K562 (cell line): ENCODE measurements around the gene ITM2B. TPM values are rescaled to one million over a fixed set of nuclear protein-coding genes. Genes with fewer than 3 reads are reported as not detected.

Experiments
- BCOR ChIP-seq: fragments of 450-650 bp; IDR thresholded peaks from 2 replicates; pipeline ENCODE4 v1.6.1; 2016
- BRF1 ChIP-seq: IDR thresholded peaks from 3 replicates; pipeline ENCODE4 v1.6.1; 2011; ENCODE audit warnings: borderline replicate concordance, mild to moderate bottlenecking; ENCODE audit not compliant: insufficient read length; ENCODE audit errors: extremely low read depth
- FOS ChIP-seq: IDR thresholded peaks from 3 replicates; pipeline ENCODE4 v1.6.1; 2011; ENCODE audit not compliant: insufficient read length; ENCODE audit errors: extremely low read depth
- STAT5A ChIP-seq: IDR thresholded peaks from 2 replicates; pipeline ENCODE4 v1.6.1; 2012; ENCODE audit warnings: low read length, inconsistent platforms, borderline replicate concordance
- TCFL5 ChIP-seq: fragments of 250-450 bp; sonication (Bioruptor Pico); conservative IDR thresholded peaks from 2 replicates; pipeline ENCODE4 v1.6.1; 2021; ENCODE audit warnings: mild to moderate bottlenecking, moderate library complexity, matching md5 sums
- TSHZ1 ChIP-seq: fragments of 250-450 bp; sonication (Bioruptor Pico); IDR thresholded peaks from 2 replicates; pipeline ENCODE4 v1.4.0; 2020; ENCODE audit warnings: mild to moderate bottlenecking, moderate library complexity
- ZHX1 ChIP-seq: fragments of 150-350 bp; conservative IDR thresholded peaks from 2 replicates; pipeline ENCODE4 v1.6.1; 2014; ENCODE audit warnings: low read length
- polyA plus RNA-seq, 8 experiments: library from polyadenylated mRNA; depleted of rRNA in 4 of 8; stranded (reverse) in 5 of 8; unstranded in 3 of 8; fragments of >200 nt; fragmentation: Nextera tagmentation in 2 of 8; fragmentation: Illumina TruSeq in 1 of 8; extraction: Ambion mirVana in 2 of 8; extraction: Trizol in 1 of 8; gene quantifications; 2 replicates each; pipeline versions ENCODE4 v1.2.1 to v1.2.3, GENCODE V29; 2011 to 2014; ENCODE audit warnings: inconsistent platforms in 1 of 8, missing spikeins in 1 of 8
- total RNA-seq, 7 experiments: library from RNA; depleted of rRNA in 6 of 7; stranded (reverse); fragments of >200 nt in 6 of 7; fragmentation: Illumina TruSeq in 2 of 7; extraction: Trizol in 2 of 7; gene quantifications; 2 replicates each; pipeline versions ENCODE4 v1.2.1 to v1.2.3, GENCODE V29; 2011 to 2021; ENCODE audit warnings: low replicate concordance in 1 of 7

Gene ITM2B
- total and polyA plus RNA-seq, 9 of the 15 experiments (the other 6 are each of a cell fraction or from before 2014, with no cell fraction given): 22.0 to 83.8 (median 45.0) TPM

DNA sequence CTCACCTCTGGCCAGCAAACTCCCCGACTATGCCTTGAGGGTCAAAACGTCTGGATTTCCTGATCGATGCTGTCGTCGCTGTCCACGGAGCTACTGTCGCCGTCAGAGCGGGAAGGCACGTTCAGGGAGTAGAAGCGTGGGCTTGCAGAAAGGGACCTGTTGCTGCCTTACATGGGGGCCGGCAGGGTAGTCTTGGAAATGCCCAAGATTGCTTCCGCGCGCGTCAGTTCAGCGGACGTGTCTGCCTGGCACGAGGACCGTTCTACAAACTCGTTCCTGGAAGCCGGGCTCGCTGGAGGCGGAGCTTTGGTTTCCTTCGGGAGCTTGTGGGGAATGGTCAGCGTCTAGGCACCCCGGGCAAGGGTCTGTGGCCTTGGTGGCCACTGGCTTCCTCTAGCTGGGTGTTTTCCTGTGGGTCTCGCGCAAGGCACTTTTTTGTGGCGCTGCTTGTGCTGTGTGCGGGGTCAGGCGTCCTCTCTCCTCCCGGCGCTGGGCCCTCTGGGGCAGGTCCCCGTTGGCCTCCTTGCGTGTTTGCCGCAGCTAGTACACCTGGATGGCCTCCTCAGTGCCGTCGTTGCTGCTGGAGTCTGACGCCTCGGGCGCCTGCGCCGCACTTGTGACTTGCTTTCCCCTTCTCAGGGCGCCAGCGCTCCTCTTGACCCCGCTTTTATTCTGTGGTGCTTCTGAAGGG, 86.0 kb downstream of the ITM2B start (continued):
- TF ChIP-seq TSHZ1 (CRISPR knock-in tag) (no peak), STAT5A (no peak), TCFL5 (no peak), FOS (no peak), BCOR (no peak), BRF1 (no peak), ZHX1 (no peak)
- TF ChIP-seq, all 486 proteins: peak for 0

Other genes with a start within 250 kb of the ITM2B start
- gene SUCLA2, start 231.9 kb upstream of the ITM2B start, total RNA-seq (2014; rRNA removed): 17.1 and 23.3 TPM in 2 replicates
- 41.7 and 45.8 TPM in 2 replicates for gene SUCLA2, start 231.9 kb upstream of the ITM2B start, total RNA-seq (2014; rRNA removed; fragmentation: Illumina TruSeq; extraction: Trizol)
- gene SUCLA2, start 231.9 kb upstream of the ITM2B start, total RNA-seq (2015; rRNA removed; fragmentation: Illumina TruSeq; extraction: Trizol): 35.8 and 38.3 TPM in 2 replicates
- 28.2 and 29.8 TPM in 2 replicates for gene SUCLA2, start 231.9 kb upstream of the ITM2B start, total RNA-seq (2021)
- 29.1 and 42.8 TPM in 2 replicates for gene SUCLA2, start 231.9 kb upstream of the ITM2B start, polyA plus RNA-seq (2011; rRNA removed)
- gene SUCLA2, start 231.9 kb upstream of the ITM2B start, polyA plus RNA-seq (2014; fragmentation: Illumina TruSeq; extraction: Trizol): 28.1 and 32.4 TPM in 2 replicates
- gene SUCLA2, start 231.9 kb upstream of the ITM2B start, polyA plus RNA-seq (2014; fragmentation: Nextera tagmentation; extraction: Ambion mirVana): 10 to 100 TPM; 41.2 to 52.9 TPM
- 30.0 and 34.0 TPM in 2 replicates for gene SUCLA2, start 231.9 kb upstream of the ITM2B start, polyA plus RNA-seq (2014; rRNA removed)
- gene NUDT15, start 195.5 kb upstream of the ITM2B start, total RNA-seq (2014; rRNA removed): 14.2 and 14.6 TPM in 2 replicates
- 25.0 and 25.3 TPM in 2 replicates for gene NUDT15, start 195.5 kb upstream of the ITM2B start, total RNA-seq (2014; rRNA removed; fragmentation: Illumina TruSeq; extraction: Trizol)
- 24.8 and 26.9 TPM in 2 replicates for gene NUDT15, start 195.5 kb upstream of the ITM2B start, total RNA-seq (2015; rRNA removed; fragmentation: Illumina TruSeq; extraction: Trizol)
- gene NUDT15, start 195.5 kb upstream of the ITM2B start, total RNA-seq (2021): 14.4 and 15.6 TPM in 2 replicates
- gene NUDT15, start 195.5 kb upstream of the ITM2B start, polyA plus RNA-seq (2011; rRNA removed): 18.6 and 23.2 TPM in 2 replicates
- gene NUDT15, start 195.5 kb upstream of the ITM2B start, polyA plus RNA-seq (2014; fragmentation: Illumina TruSeq; extraction: Trizol): 19.4 and 25.6 TPM in 2 replicates
- gene NUDT15, start 195.5 kb upstream of the ITM2B start, polyA plus RNA-seq (2014; fragmentation: Nextera tagmentation; extraction: Ambion mirVana): 10 to 100 TPM; 19.0 to 21.6 TPM
- gene NUDT15, start 195.5 kb upstream of the ITM2B start, polyA plus RNA-seq (2014; rRNA removed): 19.5 and 21.4 TPM in 2 replicates
- gene MED4, start 138.1 kb upstream of the ITM2B start, total RNA-seq (2014; rRNA removed): 22.2 and 24.5 TPM in 2 replicates
- gene MED4, start 138.1 kb upstream of the ITM2B start, total RNA-seq (2014; rRNA removed; fragmentation: Illumina TruSeq; extraction: Trizol): 35.7 and 45.1 TPM in 2 replicates
- 33.8 and 35.2 TPM in 2 replicates for gene MED4, start 138.1 kb upstream of the ITM2B start, total RNA-seq (2015; rRNA removed; fragmentation: Illumina TruSeq; extraction: Trizol)
- 29.9 and 34.1 TPM in 2 replicates for gene MED4, start 138.1 kb upstream of the ITM2B start, total RNA-seq (2021)
- 61.5 and 80.8 TPM in 2 replicates for gene MED4, start 138.1 kb upstream of the ITM2B start, polyA plus RNA-seq (2011; rRNA removed)
- 59.6 and 63.6 TPM in 2 replicates for gene MED4, start 138.1 kb upstream of the ITM2B start, polyA plus RNA-seq (2014; fragmentation: Illumina TruSeq; extraction: Trizol)
- gene MED4, start 138.1 kb upstream of the ITM2B start, polyA plus RNA-seq (2014; fragmentation: Nextera tagmentation; extraction: Ambion mirVana): 10 to 100 TPM; 73.5 to 87.3 TPM
- 55.3 and 58.3 TPM in 2 replicates for gene MED4, start 138.1 kb upstream of the ITM2B start, polyA plus RNA-seq (2014; rRNA removed)
- 10.5 and 12.4 TPM in 2 replicates for gene RB1, start 70.5 kb downstream of the ITM2B start, total RNA-seq (2014; rRNA removed)
- gene RB1, start 70.5 kb downstream of the ITM2B start, total RNA-seq (2014; rRNA removed; fragmentation: Illumina TruSeq; extraction: Trizol): 22.0 TPM in 2 replicates
- gene RB1, start 70.5 kb downstream of the ITM2B start, total RNA-seq (2015; rRNA removed; fragmentation: Illumina TruSeq; extraction: Trizol): 18.2 and 19.0 TPM in 2 replicates
- gene RB1, start 70.5 kb downstream of the ITM2B start, total RNA-seq (2021): 17.9 and 20.9 TPM in 2 replicates
- gene RB1, start 70.5 kb downstream of the ITM2B start, polyA plus RNA-seq (2011; rRNA removed): 13.2 and 23.8 TPM in 2 replicates
- gene RB1, start 70.5 kb downstream of the ITM2B start, polyA plus RNA-seq (2014; fragmentation: Illumina TruSeq; extraction: Trizol): 16.9 and 21.2 TPM in 2 replicates
- 1 to 10 TPM; 5.0 to 6.5 TPM for gene RB1, start 70.5 kb downstream of the ITM2B start, polyA plus RNA-seq (2014; fragmentation: Nextera tagmentation; extraction: Ambion mirVana)
- gene RB1, start 70.5 kb downstream of the ITM2B start, polyA plus RNA-seq (2014; rRNA removed): 9.3 and 13.2 TPM in 2 replicates
- gene LPAR6, start 179.9 kb downstream of the ITM2B start, total RNA-seq (2014; rRNA removed): not detected in 2 replicates
- not detected in 2 replicates for gene LPAR6, start 179.9 kb downstream of the ITM2B start, total RNA-seq (2014; rRNA removed; fragmentation: Illumina TruSeq; extraction: Trizol)
- gene LPAR6, start 179.9 kb downstream of the ITM2B start, total RNA-seq (2015; rRNA removed; fragmentation: Illumina TruSeq; extraction: Trizol): 0.11 TPM in 1 of 2 replicates, not detected in the other
- not detected in 2 replicates for gene LPAR6, start 179.9 kb downstream of the ITM2B start, total RNA-seq (2021)
- gene LPAR6, start 179.9 kb downstream of the ITM2B start, polyA plus RNA-seq (2011; rRNA removed): 0.05 and 0.10 TPM in 2 replicates
- gene LPAR6, start 179.9 kb downstream of the ITM2B start, polyA plus RNA-seq (2014; fragmentation: Illumina TruSeq; extraction: Trizol): not detected in 2 replicates
- under 1 TPM; 0.04 to 0.14 TPM for gene LPAR6, start 179.9 kb downstream of the ITM2B start, polyA plus RNA-seq (2014; fragmentation: Nextera tagmentation; extraction: Ambion mirVana)
- gene LPAR6, start 179.9 kb downstream of the ITM2B start, polyA plus RNA-seq (2014; rRNA removed): 0.22 TPM in 1 of 2 replicates, not detected in the other